ENCODE results near the gene RTN4R. TPM values are rescaled to one million over a fixed set of nuclear protein-coding genes. Genes with fewer than 3 reads are reported as not detected.

The RTN4R gene
- total and polyA plus RNA-seq, 9 of the 15 experiments (the other 6 are each of a cell fraction or from before 2014, with no cell fraction given) = 0.04 to 2.8 (median 1.4) TPM; not detected in 3

- TF ChIP-seq CREB1 (IDR thresholded peaks at IDR 0.05) (no peak), CREB1 (CRISPR knock-in tag; IDR thresholded peaks at IDR 0.05) (0 out of 2 replicates have a peak, but pooled peaks have one; percentile 32), AFF4 (CRISPR knock-in tag; IDR thresholded peaks at IDR 0.05) (no peak), UBTF (IDR thresholded peaks at IDR 0.05; ENCODE audit: borderline replicate concordance in 1 of 2, low read depth in 2 of 2, low read length in 2 of 2) (no peak), ZNF140 (CRISPR knock-in tag; IDR thresholded peaks at IDR 0.05) (no peak), TAF1 (IDR thresholded peaks at IDR 0.05; ENCODE audit: control insufficient read depth, extremely low read depth, insufficient read depth, low read length, severe bottlenecking) (no peak), PRMT5 (CRISPR knock-in tag; IDR thresholded peaks at IDR 0.05) (no peak), ETS1 (conservative IDR thresholded peaks at IDR 0.05; ENCODE audit: control insufficient read depth, low read depth, low read length) (no peak), LARP7 (IDR thresholded peaks at IDR 0.05) (no peak), RBBP5 (IDR thresholded peaks at IDR 0.05; ENCODE audit: borderline replicate concordance, insufficient read depth, low read length, poor library complexity, severe bottlenecking) (no peak), XRCC4 (IDR thresholded peaks at IDR 0.05; ENCODE audit: extremely low read depth, insufficient read depth, insufficient read length) (no peak), ZNF253 (CRISPR knock-in tag; conservative IDR thresholded peaks at IDR 0.05) (no peak), HEY1 (CRISPR knock-in tag; IDR thresholded peaks at IDR 0.05; ENCODE audit: borderline replicate concordance) (no peak), ZNF785 (CRISPR knock-in tag; IDR thresholded peaks at IDR 0.05) (no peak), RBM14 (IDR thresholded peaks at IDR 0.05; ENCODE audit: borderline replicate concordance, insufficient read depth, low read depth, low read length) (no peak), TFAP4 (CRISPR knock-in tag; IDR thresholded peaks at IDR 0.05; ENCODE audit: borderline replicate concordance) (peak; percentile 10; the same call in 1 of the 2 replicates), NFATC3 (IDR thresholded peaks at IDR 0.05) (no peak), BMI1 (IDR thresholded peaks at IDR 0.05; ENCODE audit: low read length) (no peak), SRSF1 (IDR thresholded peaks at IDR 0.05; ENCODE audit: low read depth, low read length) (no peak), GABPB2 (CRISPR knock-in tag; conservative IDR thresholded peaks at IDR 0.05) (peak; percentile 62; the same call in 1 of the 2 replicates)
These were observed 29.4 kb upstream of the RTN4R start (continued) for GRCh38 chr22:20297414-20298109.

Measured in K562 (cell line).